Measurements from ENCODE around the gene AHRR. TPM values are rescaled to one million over a fixed set of nuclear protein-coding genes. Genes with fewer than 3 reads are reported as not detected.

AHRR gene
- polyA plus RNA-seq, 2 of the 4 experiments (the other 2 are of a cell fraction): 1.2 to 1.7 TPM

DNA sequence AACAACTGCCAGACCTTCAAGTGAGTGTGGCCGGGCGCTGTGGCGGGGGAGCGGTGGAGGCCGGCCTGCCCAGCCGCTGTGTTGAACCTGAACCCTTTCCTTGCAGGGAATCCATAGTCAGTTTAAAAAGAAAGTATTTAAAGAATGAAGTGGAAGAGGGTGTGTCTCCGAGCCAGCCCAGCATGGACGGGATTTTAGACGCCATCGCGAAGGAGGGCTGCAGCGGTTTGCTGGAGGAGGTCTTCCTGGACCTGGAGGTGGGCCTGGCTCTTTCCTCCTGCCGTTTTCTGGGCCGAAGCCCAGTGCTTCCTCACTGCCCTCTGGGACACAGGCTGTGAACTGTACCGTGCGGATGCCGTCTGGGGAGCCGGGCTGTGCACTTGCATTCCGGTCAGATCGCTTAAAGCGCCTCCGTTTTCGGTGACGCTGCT is 140.6 kb downstream of the AHRR start (continued):
- TF ChIP-seq ESRRA (IDR thresholded peaks at IDR 0.05; ENCODE audit: borderline replicate concordance, low read length) (no peak), HOXA7 (CRISPR knock-in tag; IDR thresholded peaks at IDR 0.05) (no peak), CHD2 (IDR thresholded peaks at IDR 0.05; ENCODE audit: low read length, partially characterized antibody) (no peak), CEBPB (IDR thresholded peaks at IDR 0.05) (no peak)
- TF ChIP-seq, protein P1, sequence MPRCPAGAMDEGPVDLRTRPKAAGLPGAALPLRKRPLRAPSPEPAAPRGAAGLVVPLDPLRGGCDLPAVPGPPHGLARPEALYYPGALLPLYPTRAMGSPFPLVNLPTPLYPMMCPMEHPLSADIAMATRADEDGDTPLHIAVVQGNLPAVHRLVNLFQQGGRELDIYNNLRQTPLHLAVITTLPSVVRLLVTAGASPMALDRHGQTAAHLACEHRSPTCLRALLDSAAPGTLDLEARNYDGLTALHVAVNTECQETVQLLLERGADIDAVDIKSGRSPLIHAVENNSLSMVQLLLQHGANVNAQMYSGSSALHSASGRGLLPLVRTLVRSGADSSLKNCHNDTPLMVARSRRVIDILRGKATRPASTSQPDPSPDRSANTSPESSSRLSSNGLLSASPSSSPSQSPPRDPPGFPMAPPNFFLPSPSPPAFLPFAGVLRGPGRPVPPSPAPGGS (IDR thresholded peaks at IDR 0.05): no peak

DNA sequence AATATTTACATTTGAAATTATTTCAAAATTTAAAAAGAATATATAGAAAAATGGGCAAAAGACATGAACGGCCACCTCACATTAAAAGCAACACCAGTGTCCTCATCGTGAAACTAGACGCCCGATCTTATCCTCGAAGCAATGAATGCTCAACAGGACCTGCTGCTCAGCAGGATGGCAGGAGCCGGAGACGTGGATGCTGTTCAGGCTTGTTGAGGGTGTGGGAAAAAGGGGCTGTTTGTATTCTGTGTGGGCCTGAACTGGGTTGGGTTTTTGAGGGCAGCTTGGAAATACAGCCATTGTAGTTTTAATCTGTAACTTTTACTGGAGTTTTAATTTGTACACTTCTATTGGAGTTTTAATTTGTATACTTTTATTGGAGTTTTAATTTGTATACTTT is 141.8 kb downstream of the AHRR start:
- ATAC-seq (no peak), FAIRE-seq (no peak), DNase-seq (ENCODE audit: low read depth in 1 of 2, low spot score in 1 of 2) (no peak)
- no peak overlapping the region for H3K27ac ChIP-seq
- 90% methylated on average over 7 of the region's 7 CpGs for WGBS (ENCODE audit: missing lambda C conversion rate)
- no peak overlapping the region for H3K4me2 ChIP-seq
- no peaks in the 10 kb centered on the region for H3K9me3 ChIP-seq
- peaks cover 4% of the 10 kb centered on the region; the same call in 1 of the 3 replicates for H3K4me1 ChIP-seq
- H3K4me3 ChIP-seq: no peak overlapping the region
- ChIA-PET CTCF (interaction anchor here (1.4 kb wide), 1 partner anchor 17 kb away, joined by 4 read pairs; no protein-coding TSS in a partner anchor), POLR2A (no interaction called here)
- TF ChIP-seq MAZ (IDR thresholded peaks at IDR 0.05; ENCODE audit: borderline replicate concordance, low read depth, low read length) (no peak), FOSB (CRISPR knock-in tag; IDR thresholded peaks at IDR 0.05) (no peak), EHF (CRISPR knock-in tag; IDR thresholded peaks at IDR 0.05) (no peak), HOXB5 (CRISPR knock-in tag; IDR thresholded peaks at IDR 0.05) (no peak), EP300 (IDR thresholded peaks at IDR 0.05) (no peak), CHD4 (IDR thresholded peaks at IDR 0.05; ENCODE audit: borderline replicate concordance) (no peak), CEBPB (IDR thresholded peaks at IDR 0.05) (no peak), JUNB (IDR thresholded peaks at IDR 0.05) (no peak), EHMT2 (IDR thresholded peaks at IDR 0.05; ENCODE audit: low read depth) (no peak), JUN (IDR thresholded peaks at IDR 0.05) (no peak), SREBF2 (IDR thresholded peaks at IDR 0.05) (no peak), HEYL (CRISPR knock-in tag; IDR thresholded peaks at IDR 0.05) (no peak), FOSL2 (IDR thresholded peaks at IDR 0.05) (no peak), FOSL2 (CRISPR knock-in tag; IDR thresholded peaks at IDR 0.05) (no peak), PHF8 (IDR thresholded peaks at IDR 0.05; ENCODE audit: borderline replicate concordance, low read depth) (no peak)
- TF ChIP-seq, protein P2, sequence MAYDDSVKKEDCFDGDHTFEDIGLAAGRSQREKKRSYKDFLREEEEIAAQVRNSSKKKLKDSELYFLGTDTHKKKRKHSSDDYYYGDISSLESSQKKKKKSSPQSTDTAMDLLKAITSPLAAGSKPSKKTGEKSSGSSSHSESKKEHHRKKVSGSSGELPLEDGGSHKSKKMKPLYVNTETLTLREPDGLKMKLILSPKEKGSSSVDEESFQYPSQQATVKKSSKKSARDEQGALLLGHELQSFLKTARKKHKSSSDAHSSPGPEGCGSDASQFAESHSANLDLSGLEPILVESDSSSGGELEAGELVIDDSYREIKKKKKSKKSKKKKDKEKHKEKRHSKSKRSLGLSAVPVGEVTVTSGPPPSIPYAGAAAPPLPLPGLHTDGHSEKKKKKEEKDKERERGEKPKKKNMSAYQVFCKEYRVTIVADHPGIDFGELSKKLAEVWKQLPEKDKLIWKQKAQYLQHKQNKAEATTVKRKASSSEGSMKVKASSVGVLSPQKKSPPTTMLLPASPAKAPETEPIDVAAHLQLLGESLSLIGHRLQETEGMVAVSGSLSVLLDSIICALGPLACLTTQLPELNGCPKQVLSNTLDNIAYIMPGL (CRISPR knock-in tag; IDR thresholded peaks at IDR 0.05; ENCODE audit: borderline replicate concordance): no peak
- TF ChIP-seq, protein P3, sequence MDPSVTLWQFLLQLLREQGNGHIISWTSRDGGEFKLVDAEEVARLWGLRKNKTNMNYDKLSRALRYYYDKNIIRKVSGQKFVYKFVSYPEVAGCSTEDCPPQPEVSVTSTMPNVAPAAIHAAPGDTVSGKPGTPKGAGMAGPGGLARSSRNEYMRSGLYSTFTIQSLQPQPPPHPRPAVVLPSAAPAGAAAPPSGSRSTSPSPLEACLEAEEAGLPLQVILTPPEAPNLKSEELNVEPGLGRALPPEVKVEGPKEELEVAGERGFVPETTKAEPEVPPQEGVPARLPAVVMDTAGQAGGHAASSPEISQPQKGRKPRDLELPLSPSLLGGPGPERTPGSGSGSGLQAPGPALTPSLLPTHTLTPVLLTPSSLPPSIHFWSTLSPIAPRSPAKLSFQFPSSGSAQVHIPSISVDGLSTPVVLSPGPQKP (IDR thresholded peaks at IDR 0.05; ENCODE audit: low read depth, low read length): no peak
- TF ChIP-seq, protein P4, sequence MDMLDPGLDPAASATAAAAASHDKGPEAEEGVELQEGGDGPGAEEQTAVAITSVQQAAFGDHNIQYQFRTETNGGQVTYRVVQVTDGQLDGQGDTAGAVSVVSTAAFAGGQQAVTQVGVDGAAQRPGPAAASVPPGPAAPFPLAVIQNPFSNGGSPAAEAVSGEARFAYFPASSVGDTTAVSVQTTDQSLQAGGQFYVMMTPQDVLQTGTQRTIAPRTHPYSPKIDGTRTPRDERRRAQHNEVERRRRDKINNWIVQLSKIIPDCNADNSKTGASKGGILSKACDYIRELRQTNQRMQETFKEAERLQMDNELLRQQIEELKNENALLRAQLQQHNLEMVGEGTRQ (IDR thresholded peaks at IDR 0.05): no peak
- TF ChIP-seq, protein P5, sequence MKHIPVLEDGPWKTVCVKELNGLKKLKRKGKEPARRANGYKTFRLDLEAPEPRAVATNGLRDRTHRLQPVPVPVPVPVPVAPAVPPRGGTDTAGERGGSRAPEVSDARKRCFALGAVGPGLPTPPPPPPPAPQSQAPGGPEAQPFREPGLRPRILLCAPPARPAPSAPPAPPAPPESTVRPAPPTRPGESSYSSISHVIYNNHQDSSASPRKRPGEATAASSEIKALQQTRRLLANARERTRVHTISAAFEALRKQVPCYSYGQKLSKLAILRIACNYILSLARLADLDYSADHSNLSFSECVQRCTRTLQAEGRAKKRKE (CRISPR knock-in tag; IDR thresholded peaks at IDR 0.05; ENCODE audit: low read depth): no peak
